GM18873 (cell line): ENCODE results near the gene CFC1.
"Not testable (repeated sequence)": the region's sequence is repeated elsewhere in the genome, so short reads cannot be mapped to it uniquely, and the experiment has no call there.

Experiments
- ATAC-seq: cut with Tn5 transposase; IDR thresholded peaks from one replicate; pipeline ENCODE4 v1.9.1; 2021; ENCODE audit warnings: mild to moderate bottlenecking, moderate library complexity, moderate number of reproducible peaks; ENCODE audit not compliant: unreplicated experiment, low FRiP score

Gene CFC1

GRCh38 chr2:130584726-130585125 is 14.6 kb downstream of the CFC1 start:
- ATAC-seq: not testable (repeated sequence)

DNA sequence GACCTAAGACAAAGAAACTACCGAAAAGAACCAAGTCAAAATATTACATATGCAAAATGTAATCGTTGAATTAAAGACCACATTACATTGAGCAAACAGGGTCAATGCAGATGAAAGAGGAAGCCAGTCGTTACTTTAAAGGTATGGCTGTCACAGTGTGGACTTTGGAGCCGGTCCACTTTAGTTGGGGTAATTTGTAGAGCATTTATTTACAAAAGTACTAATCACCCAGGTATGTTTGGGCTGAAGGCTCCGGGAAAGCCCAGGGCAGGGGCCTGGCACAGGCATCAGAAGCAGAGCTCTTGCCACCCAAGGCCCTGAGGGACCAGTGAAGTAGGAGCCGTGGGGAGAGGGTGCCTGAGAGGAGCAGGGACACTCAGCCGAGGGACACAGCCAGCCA is 15.8 kb downstream of the CFC1 start:
- ATAC-seq: not testable (repeated sequence)

GRCh38 chr2:130582970-130583369 is 16.4 kb downstream of the CFC1 start:
- not testable (repeated sequence) for ATAC-seq

DNA sequence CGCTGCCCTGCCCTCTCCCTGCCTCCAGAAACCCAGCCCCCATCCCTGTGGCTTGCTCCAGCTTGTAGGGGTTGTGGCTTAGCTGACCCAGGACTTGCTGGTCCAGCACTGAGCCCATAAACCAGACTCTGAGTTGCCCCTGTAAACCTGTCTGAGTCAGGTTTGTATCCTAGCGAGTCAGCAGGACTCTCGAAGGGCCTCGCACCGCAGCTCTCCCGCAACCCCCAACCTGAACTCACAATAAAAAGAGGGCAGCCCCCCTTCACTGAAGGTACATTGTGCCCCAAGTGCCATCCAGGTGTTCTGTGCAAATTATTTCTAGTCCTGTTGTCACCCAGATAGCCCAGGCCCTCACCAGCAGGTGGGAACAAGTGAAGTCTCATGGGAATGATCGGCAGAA is 17.9 kb downstream of the CFC1 start:
- not testable (repeated sequence) for ATAC-seq

GRCh38 chr2:130579121-130579520 is 20.3 kb downstream of the CFC1 start:
- ATAC-seq: not testable (repeated sequence)

GRCh38 chr2:130577559-130577958 is 21.8 kb downstream of the CFC1 start:
- not testable (repeated sequence) for ATAC-seq

GRCh38 chr2:130576209-130576784 is 23.1 kb downstream of the CFC1 start:
- ATAC-seq: not testable (repeated sequence)

DNA sequence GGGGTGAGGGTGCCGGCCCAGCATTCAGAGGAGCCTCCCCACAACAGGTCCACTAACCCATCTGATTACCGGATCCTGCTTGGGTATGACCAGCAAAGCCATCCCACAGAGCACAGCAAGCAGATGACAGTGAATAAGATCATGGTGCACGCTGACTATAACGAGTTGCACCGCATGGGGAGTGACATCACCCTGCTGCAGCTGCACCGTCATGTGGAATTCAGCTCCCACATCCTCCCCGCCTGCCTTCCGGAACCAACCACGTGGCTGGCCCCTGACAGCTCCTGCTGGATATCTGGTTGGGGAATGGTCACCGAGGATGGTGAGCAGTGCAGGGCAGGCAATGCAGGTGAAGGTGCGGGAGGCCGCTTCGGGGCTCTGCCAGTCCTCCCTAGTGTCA is 25.1 kb downstream of the CFC1 start:
- ATAC-seq: not testable (repeated sequence)

- ATAC-seq: not testable (repeated sequence)
These were observed 27.4 kb downstream of the CFC1 start for GRCh38 chr2:130571929-130572328.

GRCh38 chr2:130566165-130566564 is 33.2 kb downstream of the CFC1 start:
- not testable (repeated sequence) for ATAC-seq

DNA sequence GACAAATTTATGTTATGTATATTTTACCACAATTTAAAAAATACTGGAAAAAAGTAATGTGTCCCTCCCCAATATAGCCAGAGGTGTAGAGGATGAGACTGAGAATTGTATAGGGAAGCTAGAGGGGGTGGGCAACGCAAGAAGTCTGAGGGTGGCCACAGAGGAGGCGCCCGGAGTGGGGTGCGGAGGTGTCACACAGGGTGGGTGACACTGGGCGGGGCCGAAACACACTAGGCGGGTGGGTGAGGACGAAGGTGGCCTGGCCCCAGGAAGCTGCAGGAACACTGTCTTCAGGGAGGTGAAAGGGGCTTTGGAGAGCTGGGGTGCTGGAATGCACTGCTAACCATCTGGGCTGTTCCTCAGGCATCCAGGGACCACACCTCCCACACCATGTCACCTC is 42.9 kb downstream of the CFC1 start:
- not testable (repeated sequence) for ATAC-seq

DNA sequence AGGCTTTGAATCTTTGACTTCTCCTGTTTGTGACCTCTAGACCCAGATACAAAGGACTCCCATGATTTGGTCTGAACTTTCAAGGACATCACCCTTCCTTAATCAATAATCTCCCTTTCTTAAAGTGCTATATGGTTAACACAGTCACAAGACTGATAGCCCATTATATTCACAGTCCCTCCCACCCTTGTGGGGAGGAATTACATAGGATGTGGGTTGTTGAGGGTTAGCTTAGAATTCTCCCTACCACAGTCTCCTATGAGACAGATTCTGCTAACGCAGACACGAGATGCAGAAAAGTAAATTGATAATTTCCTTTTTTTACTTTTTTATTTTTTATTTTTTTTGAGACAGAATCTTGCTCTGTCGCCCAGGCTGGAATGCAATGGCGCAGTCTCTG is 45.2 kb downstream of the CFC1 start:
- ATAC-seq: not testable (repeated sequence)

DNA sequence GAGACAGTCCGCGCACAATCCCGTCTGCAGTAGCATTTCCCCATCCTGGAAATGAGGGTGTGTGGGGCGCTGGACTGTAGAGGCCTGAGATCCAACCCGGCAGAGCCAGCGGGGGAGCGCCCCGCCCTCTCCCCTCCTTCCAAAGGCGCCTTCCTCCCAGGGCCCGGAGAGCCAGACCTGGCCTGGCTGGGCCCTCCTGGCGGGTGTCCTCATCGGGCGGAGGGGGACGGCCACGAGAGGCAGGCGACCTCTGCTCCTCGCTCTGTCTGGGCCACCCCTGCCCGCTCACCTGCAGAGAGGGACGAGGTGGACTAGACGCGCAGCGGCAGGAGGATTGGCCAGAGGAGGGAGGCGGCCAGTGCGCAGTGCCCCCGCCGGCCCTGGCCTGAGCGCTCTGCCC is 49.9 kb downstream of the CFC1 start:
- not testable (repeated sequence) for ATAC-seq

DNA sequence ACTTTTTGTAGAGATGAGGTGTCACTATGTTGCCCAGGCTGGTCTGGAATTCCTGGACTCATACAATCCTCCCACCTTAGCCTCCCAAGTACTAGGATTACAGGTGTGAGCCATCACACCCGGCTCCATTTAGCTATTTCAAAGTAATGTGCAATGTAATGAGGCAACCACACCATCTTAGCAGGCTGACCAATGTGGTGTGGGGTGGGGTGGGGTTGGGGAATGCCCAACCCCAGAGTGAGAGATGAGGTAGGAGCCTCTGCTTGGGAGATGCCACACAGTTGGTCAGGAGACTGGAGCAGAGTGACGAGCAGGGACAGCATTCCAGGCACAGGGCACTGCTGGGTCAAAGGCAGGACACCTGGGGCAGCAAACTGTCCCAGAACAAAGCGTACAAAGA is 51.0 kb downstream of the CFC1 start:
- ATAC-seq: not testable (repeated sequence)

DNA sequence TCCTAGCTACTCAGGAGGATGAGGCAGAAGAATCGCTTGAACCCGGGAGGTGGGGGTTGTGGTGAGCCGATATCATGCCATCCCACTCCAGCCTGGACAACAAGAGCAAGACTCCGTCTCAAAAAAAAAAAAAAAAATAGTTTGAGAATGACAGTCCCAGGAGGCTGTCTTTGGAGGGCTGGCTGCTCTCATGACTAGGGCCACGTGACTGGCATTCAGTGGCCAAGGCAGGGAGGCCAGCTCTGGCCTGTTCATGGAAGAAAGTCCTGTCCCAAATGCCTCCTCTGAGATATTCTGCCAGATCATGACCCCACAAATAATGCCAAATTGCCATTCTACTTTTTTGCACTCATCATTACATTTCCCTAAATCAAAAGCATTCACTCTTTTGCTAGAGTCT is 54.4 kb downstream of the CFC1 start:
- not testable (repeated sequence) for ATAC-seq

- ATAC-seq: not testable (repeated sequence)
These were observed 55.4 kb downstream of the CFC1 start for GRCh38 chr2:130543785-130544528.

- ATAC-seq: not testable (repeated sequence)
These were observed 56.6 kb downstream of the CFC1 start for GRCh38 chr2:130542789-130543188.
